IMR-90 (cell line): ENCODE data around the gene PLVAP. TPM values are rescaled to one million over a fixed set of nuclear protein-coding genes. Genes with fewer than 3 reads are reported as not detected.

Source experiments
- ATAC-seq: fragments of 200-7000 bp; cut with Tn5 transposase; 2 replicates; pipeline ENCODE4 v1.9.1; 2020; ENCODE audit warnings: low read depth, mild to moderate bottlenecking, moderate library complexity
- BruUV-seq: library from RNA; stranded (reverse); fragments of 400-500 nt; replicated peaks from 2 replicates; lab custom pipeline; 2021; lab: Mats Ljungman, UMichigan
- CTCF ChIA-PET: fragments of 300-600 bp; formaldehyde crosslinking; extraction: SDS; loops from one replicate; lab custom pipeline; 2021; ENCODE audit warnings: antibody characterized with exemption; lab: Yijun Ruan, JAX
- POLR2A ChIA-PET: fragments of 300-600 bp; sonication (Branson Sonifier 250); formaldehyde crosslinking; loops from one replicate; lab custom pipeline; 2022; ENCODE audit warnings: antibody characterized with exemption; ENCODE audit not compliant: unreplicated experiment; lab: Charles Lee
- DNase-seq: peaks from one replicate; pipeline ENCODE4 v3.0.0; 2013
- H2AFZ ChIP-seq: replicated peaks from 2 replicates; pipeline ENCODE3; 2013; ENCODE audit warnings: low read length, mild to moderate bottlenecking; ENCODE audit not compliant: poor library complexity
- H2AK5ac ChIP-seq: 2 replicates; pipeline ENCODE4 v1.6.1; 2013; ENCODE audit warnings: low read depth, low read length, inconsistent platforms
- H2AK9ac ChIP-seq: replicated peaks from 2 replicates; pipeline ENCODE3; 2013; ENCODE audit warnings: mild to moderate bottlenecking, low read depth, low read length, moderate library complexity; ENCODE audit not compliant: poor library complexity
- H2BK120ac ChIP-seq: 2 replicates; pipeline ENCODE4 v1.6.1; 2013; ENCODE audit warnings: low read depth, low read length, inconsistent platforms
- H2BK15ac ChIP-seq: 3 replicates; pipeline ENCODE4 v1.6.1; 2013; ENCODE audit warnings: low read depth, low read length, inconsistent platforms
- H2BK20ac ChIP-seq: 2 replicates; pipeline ENCODE4 v1.6.1; 2013; ENCODE audit warnings: low read depth, mild to moderate bottlenecking, inconsistent platforms, low read length, moderate library complexity
- H2BK5ac ChIP-seq: 2 replicates; pipeline ENCODE4 v1.6.1; 2013; ENCODE audit warnings: mild to moderate bottlenecking, low read depth, low read length, inconsistent platforms; ENCODE audit not compliant: poor library complexity, severe bottlenecking
- H3K14ac ChIP-seq: replicated peaks from 2 replicates; pipeline ENCODE4 v1.6.1; 2013; ENCODE audit warnings: low read depth, low read length, inconsistent platforms
- H3K18ac ChIP-seq: 2 replicates; pipeline ENCODE4 v1.6.1; 2013; ENCODE audit warnings: low read depth, low read length, control low read depth
- H3K23ac ChIP-seq: 2 replicates; pipeline ENCODE4 v1.6.1; 2013; ENCODE audit warnings: low read depth, low read length, inconsistent platforms
- H3K27ac ChIP-seq: 2 replicates; pipeline ENCODE4 v1.5.1; 2013; ENCODE audit warnings: mild to moderate bottlenecking, control low read depth, low read length; ENCODE audit not compliant: insufficient read depth
- H3K27me3 ChIP-seq: 2 replicates; pipeline ENCODE4 v1.6.1; 2013; ENCODE audit warnings: low read length; ENCODE audit not compliant: control insufficient read depth, insufficient read depth
- H3K36me3 ChIP-seq: 2 replicates; pipeline ENCODE4 v1.6.1; 2013; ENCODE audit warnings: low read length, mixed read lengths; ENCODE audit not compliant: control insufficient read depth, insufficient read depth
- H3K4ac ChIP-seq: 2 replicates; pipeline ENCODE4 v1.6.1; 2013; ENCODE audit warnings: low read depth, low read length, inconsistent platforms
- H3K4me1 ChIP-seq: 2 replicates; pipeline ENCODE4 v1.6.1; 2013; ENCODE audit warnings: low read length, mixed read lengths; ENCODE audit not compliant: control insufficient read depth, insufficient read depth
- H3K4me2 ChIP-seq: 2 replicates; pipeline ENCODE4 v1.6.1; 2013; ENCODE audit warnings: low read depth, mild to moderate bottlenecking, control low read depth, low read length, moderate library complexity
- H3K4me3 ChIP-seq: 2 replicates; pipeline ENCODE4 v1.5.1; 2013; ENCODE audit warnings: low read depth, mild to moderate bottlenecking, control low read depth, low read length, moderate library complexity; ENCODE audit not compliant: insufficient read depth
- H3K56ac ChIP-seq: 2 replicates; pipeline ENCODE4 v1.6.1; 2013; ENCODE audit warnings: low read length, inconsistent platforms; ENCODE audit not compliant: insufficient read depth; ENCODE audit errors: extremely low read depth
- H3K79me1 ChIP-seq, 2 experiments: 2 replicates each; pipeline ENCODE4 v1.6.1; 2013; ENCODE audit warnings: low read length in 2 of 2, inconsistent platforms in 1 of 2, low read depth in 1 of 2
- H3K9ac ChIP-seq: 2 replicates; pipeline ENCODE4 v1.6.1; 2013; ENCODE audit warnings: low read depth, low read length, control low read depth
- H3K9me1 ChIP-seq: 2 replicates; pipeline ENCODE4 v1.6.1; 2013; ENCODE audit warnings: low read length, inconsistent platforms; ENCODE audit not compliant: insufficient read depth
- H3K9me3 ChIP-seq: 2 replicates; pipeline ENCODE4 v1.6.1; 2013; ENCODE audit warnings: low read length; ENCODE audit not compliant: control insufficient read depth, insufficient read depth
- H4K20me1 ChIP-seq: 2 replicates; pipeline ENCODE4 v1.6.1; 2013; ENCODE audit warnings: low read length, inconsistent platforms; ENCODE audit not compliant: insufficient read depth
- H4K5ac ChIP-seq: 2 replicates; pipeline ENCODE4 v1.6.1; 2013; ENCODE audit warnings: mild to moderate bottlenecking, low read depth, low read length, control low read depth
- H4K8ac ChIP-seq, 2 experiments: 2 replicates each; pipeline ENCODE4 v1.6.1; 2013; ENCODE audit warnings: low read depth in 2 of 2, low read length in 2 of 2, control low read depth in 1 of 2, inconsistent platforms in 1 of 2
- H4K91ac ChIP-seq: 2 replicates; pipeline ENCODE4 v1.6.1; 2013; ENCODE audit warnings: low read depth, low read length, inconsistent platforms; ENCODE audit not compliant: insufficient read depth
- FOS ChIP-seq: fragments of 150-350 bp; IDR thresholded peaks from 2 replicates; pipeline ENCODE4 v1.6.1; 2016; ENCODE audit warnings: low read depth, low read length
- RFX5 ChIP-seq: IDR thresholded peaks from 2 replicates; pipeline ENCODE4 v1.8.0; 2012; ENCODE audit warnings: low read depth, mild to moderate bottlenecking, low read length, moderate library complexity
- WGBS, 2 experiments: methylation state at CpG; one replicate each; pipeline versions ENCODE4 v1.1.5 to v1.1.7; 2013; ENCODE audit warnings: missing lambda C conversion rate in 2 of 2; ENCODE audit not compliant: insufficient read length in 1 of 2; ENCODE audit errors: extremely low coverage in 2 of 2; 5-methylcytosine and 5-hydroxymethylcytosine counted together
- dilution Hi-C: fragments of 300-500 bp; cut with HindIII; formaldehyde crosslinking; loops from one replicate; pipeline ENCODE4 v1.14.3; 2018; ENCODE audit warnings: low sequenced_read_pairs; ENCODE audit not compliant: unreplicated experiment
- in situ Hi-C: fragments of 300-500 bp; cut with MboI; formaldehyde crosslinking; loops from 3 replicates; pipeline ENCODE4 v1.14.3; 2019; ENCODE audit warnings: low sequenced_read_pairs, inconsistent platforms, mixed read lengths
- intact Hi-C: fragments of 100-400 bp; cut with micrococcal nuclease; formaldehyde crosslinking; loops from 2 replicates; pipeline ENCODE4 v1.10.0; 2022
- polyA plus RNA-seq, 3 experiments: library from polyadenylated mRNA; depleted of rRNA; stranded (reverse); fragments of >200 nt; gene quantifications; 2 replicates each; pipeline ENCODE4 v1.2.3, GENCODE V29; 2012; ENCODE audit warnings: low replicate concordance in 1 of 3
- total RNA-seq: library from RNA; depleted of rRNA; stranded (reverse); fragments of >200 nt; gene quantifications from 2 replicates; pipeline ENCODE4 v1.2.3, GENCODE V29; 2012
- TF ChIP-seq, protein P1 (sequence below): fragments of 150-350 bp; IDR thresholded peaks from 2 replicates; pipeline ENCODE4 v1.6.1; 2017; ENCODE audit warnings: mild to moderate bottlenecking, antibody characterized with exemption, low read length, low read depth

Gene PLVAP
- total and polyA plus RNA-seq, 2 of the 4 experiments (the other 2 are of a cell fraction) = not detected

DNA sequence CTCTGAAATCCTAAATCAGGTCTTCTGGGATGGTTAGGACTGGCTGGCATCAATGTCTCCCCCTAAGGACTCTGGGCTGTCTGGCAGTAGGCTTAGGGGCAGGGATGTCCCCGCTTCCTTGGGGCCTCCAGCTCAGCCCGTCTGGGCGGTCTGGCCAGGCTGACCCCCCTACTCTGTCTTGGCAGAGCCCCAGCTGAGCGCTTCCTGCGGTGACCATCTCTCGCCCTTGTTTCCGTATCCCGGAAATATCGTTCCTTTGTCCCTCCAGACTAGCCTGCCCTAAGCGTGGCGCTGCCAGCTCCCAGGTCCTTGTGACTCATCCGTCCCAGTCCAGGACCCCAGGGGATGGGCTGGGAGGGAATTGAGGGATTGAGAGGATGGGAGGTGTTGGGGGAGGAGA, 28.4 kb downstream of the PLVAP start:
- H3K9me1 ChIP-seq = no peaks in the 10 kb centered on the region
- no peaks in the 10 kb centered on the region for H3K79me1 ChIP-seq
- no peak overlapping the region for H2BK15ac ChIP-seq
- H3K9me3 ChIP-seq = no peaks in the 10 kb centered on the region
- no peak overlapping the region for H2AK5ac ChIP-seq
- H3K36me3 ChIP-seq = no peaks in the 10 kb centered on the region
- no peak overlapping the region for H2BK5ac ChIP-seq
- DNase-seq (peak; percentile 53), ATAC-seq (peak; percentile 55)
- H3K4me1 ChIP-seq = 0 out of 2 replicates have a peak, but pooled peaks cover 2% of the 10 kb centered on the region
- peak overlapping the region; percentile 73 for H2AK9ac ChIP-seq
- 0 out of 2 replicates have a peak overlapping the region, but pooled peaks have one; percentile 49 for H3K9ac ChIP-seq
- H2BK20ac ChIP-seq = no peak overlapping the region
- H3K56ac ChIP-seq = no peak overlapping the region
- TF ChIP-seq RFX5 (no peak), FOS (no peak)
- TF ChIP-seq, protein P1, sequence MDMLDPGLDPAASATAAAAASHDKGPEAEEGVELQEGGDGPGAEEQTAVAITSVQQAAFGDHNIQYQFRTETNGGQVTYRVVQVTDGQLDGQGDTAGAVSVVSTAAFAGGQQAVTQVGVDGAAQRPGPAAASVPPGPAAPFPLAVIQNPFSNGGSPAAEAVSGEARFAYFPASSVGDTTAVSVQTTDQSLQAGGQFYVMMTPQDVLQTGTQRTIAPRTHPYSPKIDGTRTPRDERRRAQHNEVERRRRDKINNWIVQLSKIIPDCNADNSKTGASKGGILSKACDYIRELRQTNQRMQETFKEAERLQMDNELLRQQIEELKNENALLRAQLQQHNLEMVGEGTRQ = no peak
- POLR2A ChIA-PET = no interaction called here
- no peaks in the 10 kb centered on the region; the same call in 1 of the 2 replicates for H4K20me1 ChIP-seq
- CTCF ChIA-PET = interaction anchor here (1.1 kb wide), 1 partner anchor 96 kb away, joined by 3 read pairs; no protein-coding TSS in a partner anchor
- peak overlapping the region; percentile 58 to 67; a peak in 3 of 4 replicates for H4K8ac ChIP-seq
- H3K23ac ChIP-seq = no peak overlapping the region
- no peak overlapping the region for H3K27ac ChIP-seq
- WGBS, 2 experiments = 8% methylated on average over 6 of the region's 12 CpGs; no CpG with 5 or more reads in 1 of the 2 experiments
- peak overlapping the region; percentile 3; the same call in 1 of the 2 replicates for H3K4ac ChIP-seq
- H2BK120ac ChIP-seq = peak overlapping the region; percentile 6; the same call in 1 of the 2 replicates
- intact Hi-C loops (no loop called here), in situ Hi-C loops (loop anchor here (5.0 kb wide), 1 partner anchor 39 kb away; no protein-coding TSS in a partner anchor), dilution Hi-C loops (no loop called here)
- peak overlapping the region; percentile 53 for H3K14ac ChIP-seq
- no TSS peak for BruUV-seq
- H3K4me3 ChIP-seq = 0 out of 2 replicates have a peak overlapping the region, but pooled peaks have one; percentile 3
- H4K5ac ChIP-seq = peak overlapping the region; percentile 31; the same call in 1 of the 2 replicates
- peak overlapping the region; percentile 61; the same call in 1 of the 2 replicates for H4K91ac ChIP-seq
- H3K4me2 ChIP-seq = peak overlapping the region; percentile 58
- H3K18ac ChIP-seq = peak overlapping the region; percentile 3; the same call in 1 of the 2 replicates
- peak overlapping the region; percentile 90 for H2AFZ ChIP-seq
- peaks cover 8% of the 10 kb centered on the region; the same call in 1 of the 2 replicates for H3K27me3 ChIP-seq
